Coronary artery (tissue), 2 donors: ENCODE data around the gene ISCA1.

ENCODE experiments used
- DNase-seq: peaks from one replicate; pipeline ENCODE4 v3.0.0-alpha.2; 2017; ENCODE audit warnings: low spot score
- H3K27ac ChIP-seq, 2 donors: fragments of 200-600 bp; sonication (generic); one replicate each; pipeline ENCODE4 v1.5.1; 2016 to 2019
- H3K4me3 ChIP-seq: fragments of 200-600 bp; sonication (generic); 2 replicates; pipeline ENCODE4 v1.5.1; 2016; ENCODE audit warnings: mild to moderate bottlenecking, moderate library complexity
- CTCF ChIP-seq: fragments of 200-600 bp; sonication (generic); IDR thresholded peaks from one replicate; pipeline ENCODE4 v1.5.1; 2019; ENCODE audit warnings: antibody characterized with exemption

ISCA1 gene

GRCh38 chr9:86275962-86276361 is 6.4 kb downstream of the ISCA1 start:
- no peak for TF ChIP-seq CTCF
- DNase-seq: no peak
- no peak overlapping the region for H3K27ac ChIP-seq
- H3K4me3 ChIP-seq: no peak overlapping the region

GRCh38 chr9:86274821-86275643 is 7.3 kb downstream of the ISCA1 start:
- H3K27ac ChIP-seq: no peak overlapping the region
- no peak for DNase-seq
- TF ChIP-seq CTCF: no peak
- no peak overlapping the region for H3K4me3 ChIP-seq

- Histone ChIP-seq H3K4me3 (no peak overlapping the region), H3K27ac (no peak overlapping the region)
- no peak for TF ChIP-seq CTCF
- no peak for DNase-seq
Observed at GRCh38 chr9:86272221-86272620, 10.1 kb downstream of the ISCA1 start.

- Histone ChIP-seq H3K4me3 (no peak overlapping the region), H3K27ac (no peak overlapping the region)
- no peak for DNase-seq
- TF ChIP-seq CTCF: no peak
Observed at GRCh38 chr9:86263876-86264275, 18.5 kb downstream of the ISCA1 start.

GRCh38 chr9:86262492-86262891 is 19.8 kb downstream of the ISCA1 start:
- no peak for DNase-seq
- no peak overlapping the region for H3K27ac ChIP-seq

GRCh38 chr9:86259557-86259956 is 22.8 kb downstream of the ISCA1 start, which contains the start of gene C9orf153:
Gene C9orf153, minus strand, starts transcription at chr9:86259657. Its CDS starts 30,054 bp downstream, at chr9:86229603.
- H3K27ac ChIP-seq: no peak within 1 kb of the TSS
- DNase-seq: no peak
- TF ChIP-seq CTCF: no peak
- H3K4me3 ChIP-seq: no peak within 1 kb of the TSS

More at GRCh38 chr9:86262492-86262891, 19.8 kb downstream of the ISCA1 start:
- no peak overlapping the region for H3K4me3 ChIP-seq
- no peak for TF ChIP-seq CTCF

- no peak for TF ChIP-seq CTCF
- Histone ChIP-seq H3K4me3 (no peak overlapping the region), H3K27ac (no peak overlapping the region)
- DNase-seq: no peak
Observed at GRCh38 chr9:86257391-86257790, 24.9 kb downstream of the ISCA1 start.
